RCC 7860 (cell line): ENCODE results near the gene RNF123.

Source experiments
- DNase-seq: peaks from one replicate; pipeline ENCODE4 v3.0.0-alpha.2; 2015; ENCODE audit warnings: low spot score
- FAIRE-seq: peaks from 2 replicates; lab custom pipeline; 2012; peaks lifted over from hg19 to GRCh38; lab: Jason Lieb, UNC

Gene RNF123

GRCh38 chr3:49700453-49701128 lies 11.2 kb downstream of the RNF123 start:
- DNase-seq (no peak), FAIRE-seq (no peak)

GRCh38 chr3:49701388-49702077 lies 12.2 kb downstream of the RNF123 start:
- no peak for FAIRE-seq

GRCh38 chr3:49702672-49703071 lies 13.3 kb downstream of the RNF123 start:
- no peak for FAIRE-seq
- no peak for DNase-seq

More at GRCh38 chr3:49701388-49702077, 12.2 kb downstream of the RNF123 start:
- no peak for DNase-seq

GRCh38 chr3:49703443-49703927 lies 14.1 kb downstream of the RNF123 start:
- peak; percentile 50 for DNase-seq
- no peak for FAIRE-seq

GRCh38 chr3:49703956-49704355 lies 14.6 kb downstream of the RNF123 start:
- no peak for FAIRE-seq

GRCh38 chr3:49704629-49705028 lies 15.3 kb downstream of the RNF123 start:
- no peak for FAIRE-seq
- no peak for DNase-seq

More at GRCh38 chr3:49703956-49704355, 14.6 kb downstream of the RNF123 start:
- no peak for DNase-seq

- no peak for FAIRE-seq
Measured at GRCh38 chr3:49705390-49705960, 16.1 kb downstream of the RNF123 start.

GRCh38 chr3:49706456-49707112 lies 17.2 kb downstream of the RNF123 start:
- no peak for FAIRE-seq
- DNase-seq, result no peak

More at GRCh38 chr3:49705390-49705960, 16.1 kb downstream of the RNF123 start:
- no peak for DNase-seq

- no peak for FAIRE-seq
- DNase-seq, result no peak
Measured at GRCh38 chr3:49707113-49707480, 17.7 kb downstream of the RNF123 start.

GRCh38 chr3:49709852-49710251 lies 20.5 kb downstream of the RNF123 start:
- DNase-seq (no peak), FAIRE-seq (no peak)

- FAIRE-seq (no peak), DNase-seq (no peak)
Measured at GRCh38 chr3:49711489-49711888, 22.1 kb downstream of the RNF123 start.

GRCh38 chr3:49712166-49712565 lies 22.8 kb downstream of the RNF123 start:
- DNase-seq (no peak), FAIRE-seq (no peak)

GRCh38 chr3:49712631-49713317 lies 23.4 kb downstream of the RNF123 start:
- no peak for FAIRE-seq

GRCh38 chr3:49713336-49714105 lies 24.2 kb downstream of the RNF123 start:
- no peak for DNase-seq
- FAIRE-seq, result no peak

More at GRCh38 chr3:49712631-49713317, 23.4 kb downstream of the RNF123 start:
- DNase-seq, result no peak

GRCh38 chr3:49714728-49715550 lies 25.6 kb downstream of the RNF123 start:
- FAIRE-seq (no peak), DNase-seq (no peak)

- DNase-seq (no peak), FAIRE-seq (no peak)
Measured at GRCh38 chr3:49715611-49716121, 26.3 kb downstream of the RNF123 start.

GRCh38 chr3:49716169-49716568 lies 26.8 kb downstream of the RNF123 start:
- FAIRE-seq (no peak), DNase-seq (no peak)

GRCh38 chr3:49716691-49717210 lies 27.4 kb downstream of the RNF123 start:
- no peak for FAIRE-seq
- no peak for DNase-seq
